GM12892 (cell line): ENCODE results near the gene SNX10.

Experiments used
- POLR2A ChIP-seq: IDR thresholded peaks from 2 replicates; pipeline ENCODE4 v1.6.1; 2011; ENCODE audit warnings: low read depth, low read length, control low read depth
- POLR2AphosphoS5 ChIP-seq: IDR thresholded peaks from 2 replicates; pipeline ENCODE4 v1.6.1; 2011; ENCODE audit warnings: low read depth, low read length, control low read depth

GRCh38 chr7:26318921-26319320, 27.3 kb downstream of the SNX10 start:
- no peak for TF ChIP-seq POLR2A
- no peak for TF ChIP-seq POLR2AphosphoS5
